ENCODE measurements around the gene CCDC90B.

CCDC90B gene

DNA sequence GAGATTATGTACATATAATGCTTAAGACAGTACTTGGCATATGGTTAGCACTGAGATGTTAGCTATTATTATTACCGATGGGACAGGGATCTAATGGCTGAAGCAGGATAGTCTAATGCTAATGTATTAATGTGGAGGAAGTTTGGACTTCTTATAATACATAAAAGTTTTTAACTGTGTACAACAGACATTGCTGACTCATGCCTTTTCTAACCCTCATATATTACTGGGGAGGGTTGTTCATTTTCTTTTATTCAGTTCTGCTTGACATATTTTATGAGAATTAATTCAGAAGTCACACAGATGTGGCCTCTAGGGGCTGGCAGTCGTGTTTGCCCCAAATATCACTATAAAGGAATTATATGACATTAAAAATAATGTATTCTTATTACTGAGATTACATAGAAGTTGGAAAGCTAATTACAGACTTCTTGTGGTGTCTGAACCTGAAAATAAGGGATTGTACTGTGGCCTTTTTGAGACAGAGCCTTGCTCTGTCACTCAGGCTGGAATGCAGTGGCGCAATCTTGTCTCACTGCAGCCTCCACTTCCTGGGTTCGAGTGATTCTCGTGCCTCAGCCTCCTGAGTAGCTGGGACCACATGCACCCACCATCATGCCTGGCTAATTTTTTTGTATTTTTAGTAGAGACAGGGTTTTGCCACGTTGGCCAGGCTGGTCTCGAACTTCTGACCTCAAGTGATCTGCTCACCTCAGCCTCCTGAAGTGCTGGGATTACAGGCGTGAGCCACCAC lies 10.1 kb downstream of the CCDC90B start:
- TF ChIP-seq TAF1 (IDR thresholded peaks at IDR 0.05; ENCODE audit: low read depth) (no peak), YY1 (IDR thresholded peaks at IDR 0.05; ENCODE audit: low read depth) (no peak), TCF12 (IDR thresholded peaks at IDR 0.05; ENCODE audit: low read depth) (no peak), TEAD4 (IDR thresholded peaks at IDR 0.05) (no peak), CREB1 (IDR thresholded peaks at IDR 0.05; ENCODE audit: low read depth) (no peak), CEBPB (IDR thresholded peaks at IDR 0.05) (no peak), FOXM1 (IDR thresholded peaks at IDR 0.05; ENCODE audit: borderline replicate concordance, low read depth) (no peak), EGR1 (IDR thresholded peaks at IDR 0.05) (no peak), NFIC (IDR thresholded peaks at IDR 0.05) (no peak)
- TF ChIP-seq, protein P1, sequence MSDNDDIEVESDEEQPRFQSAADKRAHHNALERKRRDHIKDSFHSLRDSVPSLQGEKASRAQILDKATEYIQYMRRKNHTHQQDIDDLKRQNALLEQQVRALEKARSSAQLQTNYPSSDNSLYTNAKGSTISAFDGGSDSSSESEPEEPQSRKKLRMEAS (IDR thresholded peaks at IDR 0.05), result no peak

DNA sequence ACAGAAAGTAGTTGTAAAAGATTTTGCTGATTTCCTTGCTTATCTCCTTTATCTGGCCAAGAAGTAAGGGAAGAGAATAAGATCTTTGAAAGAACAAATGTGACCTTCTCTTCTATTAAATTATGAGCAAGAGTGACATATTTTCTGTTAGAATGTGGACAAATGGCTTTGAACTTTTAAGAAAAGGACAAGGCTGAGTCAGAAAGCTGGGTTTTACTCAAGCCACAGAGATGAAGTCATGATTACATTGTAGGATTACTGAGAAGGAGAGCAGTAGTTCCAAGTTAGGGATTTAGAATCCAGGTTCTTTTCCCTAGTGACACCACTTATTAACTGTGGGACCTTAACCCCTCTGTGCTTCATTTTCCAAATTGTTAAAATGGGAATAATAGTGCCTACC lies 13.5 kb downstream of the CCDC90B start:
- TF ChIP-seq ZBTB7A (IDR thresholded peaks at IDR 0.05; ENCODE audit: low read depth) (no peak), NFIC (IDR thresholded peaks at IDR 0.05) (no peak), TCF12 (IDR thresholded peaks at IDR 0.05; ENCODE audit: low read depth) (no peak), FOXM1 (IDR thresholded peaks at IDR 0.05; ENCODE audit: borderline replicate concordance, low read depth) (no peak), EGR1 (IDR thresholded peaks at IDR 0.05) (no peak), CREB1 (IDR thresholded peaks at IDR 0.05; ENCODE audit: low read depth) (no peak), EP300 (IDR thresholded peaks at IDR 0.05; ENCODE audit: borderline replicate concordance) (no peak), TEAD4 (IDR thresholded peaks at IDR 0.05) (no peak), CEBPB (IDR thresholded peaks at IDR 0.05) (no peak), RAD21 (IDR thresholded peaks at IDR 0.05; ENCODE audit: low read depth) (no peak), YY1 (IDR thresholded peaks at IDR 0.05; ENCODE audit: low read depth) (no peak), TAF1 (IDR thresholded peaks at IDR 0.05; ENCODE audit: low read depth) (no peak)
- TF ChIP-seq, protein P1 (IDR thresholded peaks at IDR 0.05), result no peak
- TF ChIP-seq, protein P2, sequence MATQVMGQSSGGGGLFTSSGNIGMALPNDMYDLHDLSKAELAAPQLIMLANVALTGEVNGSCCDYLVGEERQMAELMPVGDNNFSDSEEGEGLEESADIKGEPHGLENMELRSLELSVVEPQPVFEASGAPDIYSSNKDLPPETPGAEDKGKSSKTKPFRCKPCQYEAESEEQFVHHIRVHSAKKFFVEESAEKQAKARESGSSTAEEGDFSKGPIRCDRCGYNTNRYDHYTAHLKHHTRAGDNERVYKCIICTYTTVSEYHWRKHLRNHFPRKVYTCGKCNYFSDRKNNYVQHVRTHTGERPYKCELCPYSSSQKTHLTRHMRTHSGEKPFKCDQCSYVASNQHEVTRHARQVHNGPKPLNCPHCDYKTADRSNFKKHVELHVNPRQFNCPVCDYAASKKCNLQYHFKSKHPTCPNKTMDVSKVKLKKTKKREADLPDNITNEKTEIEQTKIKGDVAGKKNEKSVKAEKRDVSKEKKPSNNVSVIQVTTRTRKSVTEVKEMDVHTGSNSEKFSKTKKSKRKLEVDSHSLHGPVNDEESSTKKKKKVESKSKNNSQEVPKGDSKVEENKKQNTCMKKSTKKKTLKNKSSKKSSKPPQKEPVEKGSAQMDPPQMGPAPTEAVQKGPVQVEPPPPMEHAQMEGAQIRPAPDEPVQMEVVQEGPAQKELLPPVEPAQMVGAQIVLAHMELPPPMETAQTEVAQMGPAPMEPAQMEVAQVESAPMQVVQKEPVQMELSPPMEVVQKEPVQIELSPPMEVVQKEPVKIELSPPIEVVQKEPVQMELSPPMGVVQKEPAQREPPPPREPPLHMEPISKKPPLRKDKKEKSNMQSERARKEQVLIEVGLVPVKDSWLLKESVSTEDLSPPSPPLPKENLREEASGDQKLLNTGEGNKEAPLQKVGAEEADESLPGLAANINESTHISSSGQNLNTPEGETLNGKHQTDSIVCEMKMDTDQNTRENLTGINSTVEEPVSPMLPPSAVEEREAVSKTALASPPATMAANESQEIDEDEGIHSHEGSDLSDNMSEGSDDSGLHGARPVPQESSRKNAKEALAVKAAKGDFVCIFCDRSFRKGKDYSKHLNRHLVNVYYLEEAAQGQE (IDR thresholded peaks at IDR 0.05; ENCODE audit: low read depth), result no peak
- TF ChIP-seq, protein P3, sequence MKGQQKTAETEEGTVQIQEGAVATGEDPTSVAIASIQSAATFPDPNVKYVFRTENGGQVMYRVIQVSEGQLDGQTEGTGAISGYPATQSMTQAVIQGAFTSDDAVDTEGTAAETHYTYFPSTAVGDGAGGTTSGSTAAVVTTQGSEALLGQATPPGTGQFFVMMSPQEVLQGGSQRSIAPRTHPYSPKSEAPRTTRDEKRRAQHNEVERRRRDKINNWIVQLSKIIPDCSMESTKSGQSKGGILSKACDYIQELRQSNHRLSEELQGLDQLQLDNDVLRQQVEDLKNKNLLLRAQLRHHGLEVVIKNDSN (IDR thresholded peaks at IDR 0.05), result no peak

DNA sequence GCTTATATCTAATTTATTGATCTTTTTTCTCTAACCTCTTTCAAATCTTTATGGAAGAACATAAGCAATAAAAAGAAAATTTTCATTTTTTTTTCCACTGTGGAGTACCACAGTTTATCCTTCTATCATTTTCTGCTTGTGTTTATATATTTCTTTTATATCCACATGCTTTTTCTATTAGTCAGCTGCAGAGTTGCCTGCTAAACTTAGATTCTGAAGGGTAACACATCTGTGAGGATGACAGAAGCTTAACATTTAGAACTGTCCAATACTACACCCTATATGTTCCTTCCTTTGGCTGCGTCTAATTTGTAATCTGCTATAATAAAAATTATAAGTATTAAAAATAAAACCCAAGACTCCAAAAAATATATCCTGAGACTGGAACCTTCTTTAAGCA lies 20.8 kb downstream of the CCDC90B start:
- TF ChIP-seq, protein P3 (IDR thresholded peaks at IDR 0.05), result no peak
- TF ChIP-seq ZBTB7A (IDR thresholded peaks at IDR 0.05; ENCODE audit: low read depth), result no peak

DNA sequence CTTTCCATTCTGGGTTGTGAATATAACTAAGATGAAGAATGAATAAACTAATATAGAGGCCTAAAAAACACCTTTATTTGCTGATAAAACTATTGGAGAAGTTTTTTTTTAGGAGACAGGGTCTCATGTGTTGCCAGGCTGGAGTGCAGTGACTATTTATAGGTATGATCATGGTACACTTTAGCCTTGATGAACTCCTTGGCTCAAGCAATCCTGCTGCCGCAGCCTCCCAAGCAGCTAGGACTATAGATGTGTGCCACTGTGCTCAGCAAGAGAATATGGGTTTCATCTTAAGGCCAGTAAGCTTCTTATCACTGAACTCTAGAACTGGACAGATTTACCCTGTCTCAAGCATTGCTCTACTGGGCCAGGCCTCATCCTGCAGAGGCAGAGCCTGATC lies 26.6 kb downstream of the CCDC90B start:
- no peak for TF ChIP-seq EP300 (IDR thresholded peaks at IDR 0.05; ENCODE audit: borderline replicate concordance)
- TF ChIP-seq CEBPB (IDR thresholded peaks at IDR 0.05), result no peak
- TF ChIP-seq ZBTB7A (IDR thresholded peaks at IDR 0.05; ENCODE audit: low read depth), result no peak
- TF ChIP-seq NFIC (IDR thresholded peaks at IDR 0.05), result no peak
- TF ChIP-seq TEAD4 (IDR thresholded peaks at IDR 0.05), result no peak
- TF ChIP-seq, protein P1 (IDR thresholded peaks at IDR 0.05), result no peak
- no peak for TF ChIP-seq TAF1 (IDR thresholded peaks at IDR 0.05; ENCODE audit: low read depth)
- TF ChIP-seq EGR1 (IDR thresholded peaks at IDR 0.05), result no peak
- no peak for TF ChIP-seq RAD21 (IDR thresholded peaks at IDR 0.05; ENCODE audit: low read depth)
- TF ChIP-seq TCF12 (IDR thresholded peaks at IDR 0.05; ENCODE audit: low read depth), result no peak
- TF ChIP-seq FOXM1 (IDR thresholded peaks at IDR 0.05; ENCODE audit: borderline replicate concordance, low read depth), result no peak

DNA sequence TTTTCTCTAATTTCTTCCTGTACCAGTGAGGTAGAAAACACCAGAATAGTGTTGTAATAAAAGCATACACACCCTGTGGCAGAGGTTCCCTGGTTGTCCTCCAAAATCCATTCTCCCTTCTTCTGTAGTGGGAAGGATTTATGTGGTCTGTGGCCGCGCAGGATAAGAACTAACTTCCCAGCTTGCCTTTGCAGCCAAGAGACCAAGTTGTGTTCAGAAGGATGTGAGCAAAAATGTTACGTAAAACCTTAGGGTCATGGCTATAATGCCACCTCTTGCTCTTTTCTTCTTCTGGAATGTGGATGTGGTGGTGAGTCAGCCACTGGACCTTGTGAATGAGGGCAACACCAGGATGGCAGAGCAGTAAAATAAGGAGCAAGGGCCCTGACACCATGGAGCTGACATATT lies 28.4 kb downstream of the CCDC90B start:
- TF ChIP-seq EGR1 (IDR thresholded peaks at IDR 0.05) (no peak), RAD21 (IDR thresholded peaks at IDR 0.05; ENCODE audit: low read depth) (no peak), CEBPB (IDR thresholded peaks at IDR 0.05) (no peak), TCF12 (IDR thresholded peaks at IDR 0.05; ENCODE audit: low read depth) (no peak), ZBTB7A (IDR thresholded peaks at IDR 0.05; ENCODE audit: low read depth) (no peak), TEAD4 (IDR thresholded peaks at IDR 0.05) (no peak), CREB1 (IDR thresholded peaks at IDR 0.05; ENCODE audit: low read depth) (no peak), YY1 (IDR thresholded peaks at IDR 0.05; ENCODE audit: low read depth) (no peak), TAF1 (IDR thresholded peaks at IDR 0.05; ENCODE audit: low read depth) (no peak), NFIC (IDR thresholded peaks at IDR 0.05) (no peak), EP300 (IDR thresholded peaks at IDR 0.05; ENCODE audit: borderline replicate concordance) (no peak), FOXM1 (IDR thresholded peaks at IDR 0.05; ENCODE audit: borderline replicate concordance, low read depth) (no peak)
- TF ChIP-seq, protein P3 (IDR thresholded peaks at IDR 0.05), result no peak
- TF ChIP-seq, protein P2 (IDR thresholded peaks at IDR 0.05; ENCODE audit: low read depth), result no peak
- TF ChIP-seq, protein P1 (IDR thresholded peaks at IDR 0.05), result no peak

Measured in Ishikawa (cell line).